Peyer's patch (tissue), 4 donors: ENCODE measurements around the gene MSMB.

Experiments used
- CTCF ChIP-seq, 6 experiments: fragments of 450-650 bp in 4 of 6; fragments of 200-600 bp in 2 of 6; sonication (generic) in 1 of 6; IDR thresholded peaks; one replicate each; pipeline ENCODE4 v1.5.1; 2017 to 2019; ENCODE audit warnings: antibody characterized with exemption in 6 of 6, mild to moderate bottlenecking in 3 of 6, moderate library complexity in 1 of 6
- POLR2A ChIP-seq, 2 donors: fragments of 450-650 bp; IDR thresholded peaks; one replicate each; pipeline ENCODE4 v1.5.1; 2017; ENCODE audit warnings: antibody characterized with exemption in 2 of 2, mild to moderate bottlenecking in 2 of 2, moderate library complexity in 2 of 2

- no peak for TF ChIP-seq CTCF (IDR thresholded peaks at IDR 0.05)
- TF ChIP-seq POLR2A (IDR thresholded peaks at IDR 0.05) = no peak
Measured at GRCh38 chr10:46084321-46085165, 38.5 kb upstream of the MSMB start.
